Measurements from ENCODE around the gene CGNL1. TPM values are rescaled to one million over a fixed set of nuclear protein-coding genes. Genes with fewer than 3 reads are reported as not detected.

Gene CGNL1
- total RNA-seq, 2 donors from 2014 or later, result 3.9 to 4.7 TPM

GRCh38 chr15:57592836-57593420, 216.6 kb downstream of the CGNL1 start:
- Histone ChIP-seq H3K4me1 (peaks cover 12% of the 10 kb centered on the region), H3K36me3 (no peaks in the 10 kb centered on the region), H3K4me3 (peak overlapping the region; percentile 59), H3K9ac (ENCODE audit: low read depth in 2 of 2, low read length in 2 of 2) (peak overlapping the region in 1 of 2 donors; percentile 62), H3K27me3 (no peaks in the 10 kb centered on the region), H3K9me3 (no peaks in the 10 kb centered on the region), H3K27ac (no peak overlapping the region)
- TF ChIP-seq CTCF (IDR thresholded peaks at IDR 0.05), result no peak
- intact Hi-C loops (cut with DNase I), result no loop called here
- DNase-seq, result no peak

GRCh38 chr15:57594479-57594878, 218.2 kb downstream of the CGNL1 start:
- no peak overlapping the region for H3K4me3 ChIP-seq
- peaks cover 8% of the 10 kb centered on the region for H3K4me1 ChIP-seq
- H3K9ac ChIP-seq (ENCODE audit: low read depth in 2 of 2, low read length in 2 of 2), result no peak overlapping the region
- TF ChIP-seq CTCF (IDR thresholded peaks at IDR 0.05), result no peak
- H3K36me3 ChIP-seq, result no peaks in the 10 kb centered on the region
- H3K9me3 ChIP-seq, result no peaks in the 10 kb centered on the region
- peak overlapping the region; percentile 46 for H3K27ac ChIP-seq
- DNase-seq, result no peak
- intact Hi-C loops (cut with DNase I), result no loop called here
- no peaks in the 10 kb centered on the region for H3K27me3 ChIP-seq

- no peaks in the 10 kb centered on the region for H3K9me3 ChIP-seq
- intact Hi-C loops (cut with DNase I), result no loop called here
- no peak overlapping the region for H3K9ac ChIP-seq (ENCODE audit: low read depth in 2 of 2, low read length in 2 of 2)
- peaks cover 8% of the 10 kb centered on the region for H3K4me1 ChIP-seq
- DNase-seq, result no peak
- H3K4me3 ChIP-seq, result no peak overlapping the region
- H3K36me3 ChIP-seq, result no peaks in the 10 kb centered on the region
- peak overlapping the region; percentile 46 for H3K27ac ChIP-seq
- H3K27me3 ChIP-seq, result no peaks in the 10 kb centered on the region
- no peak for TF ChIP-seq CTCF (IDR thresholded peaks at IDR 0.05)
Measured at GRCh38 chr15:57595011-57595866, 218.9 kb downstream of the CGNL1 start.

- no peaks in the 10 kb centered on the region for H3K36me3 ChIP-seq
- peak overlapping the region in 1 of 2 donors; percentile 3 for H3K9ac ChIP-seq (ENCODE audit: low read depth in 2 of 2, low read length in 2 of 2)
- DNase-seq, result no peak
- no peak overlapping the region for H3K4me3 ChIP-seq
- no peak overlapping the region for H3K27ac ChIP-seq
- peaks cover 4% of the 10 kb centered on the region for H3K4me1 ChIP-seq
- no peaks in the 10 kb centered on the region for H3K9me3 ChIP-seq
- no peak for TF ChIP-seq CTCF (IDR thresholded peaks at IDR 0.05)
- no peaks in the 10 kb centered on the region for H3K27me3 ChIP-seq
- intact Hi-C loops (cut with DNase I), result no loop called here
Measured at GRCh38 chr15:57596301-57596855, 220.1 kb downstream of the CGNL1 start.

GRCh38 chr15:57596978-57597377, 220.7 kb downstream of the CGNL1 start:
- no peaks in the 10 kb centered on the region for H3K27me3 ChIP-seq
- H3K4me3 ChIP-seq, result no peak overlapping the region
- no peak for DNase-seq
- H3K9ac ChIP-seq (ENCODE audit: low read depth in 2 of 2, low read length in 2 of 2), result no peak overlapping the region
- no peak for TF ChIP-seq CTCF (IDR thresholded peaks at IDR 0.05)
- H3K27ac ChIP-seq, result no peak overlapping the region
- no peaks in the 10 kb centered on the region for H3K36me3 ChIP-seq
- peaks cover 4% of the 10 kb centered on the region for H3K4me1 ChIP-seq
- no peaks in the 10 kb centered on the region for H3K9me3 ChIP-seq
- intact Hi-C loops (cut with DNase I), result no loop called here

Data from colonic mucosa (tissue), 4 donors.